Thymus (tissue), 11 donors: ENCODE measurements around the gene KIF26A. TPM values are rescaled to one million over a fixed set of nuclear protein-coding genes. Genes with fewer than 3 reads are reported as not detected.

Experiments used
- DNase-seq, 9 donors: peaks; one replicate each; pipeline ENCODE4 v3.0.0-alpha.2; 2013; ENCODE audit warnings: low spot score in 9 of 9, low read depth in 6 of 9, missing footprints in 1 of 9
- H3K27ac ChIP-seq, 2 donors: one replicate each; pipeline ENCODE4 v1.5.1; 2013; ENCODE audit warnings: control low read depth in 1 of 2, low read depth in 1 of 2, low read length in 1 of 2, mild to moderate bottlenecking in 1 of 2, moderate library complexity in 1 of 2
- H3K27me3 ChIP-seq, 2 donors: one replicate each; pipeline ENCODE4 v1.5.1; 2013; ENCODE audit warnings: low read length in 1 of 2; ENCODE audit not compliant: control insufficient read depth in 2 of 2, insufficient read depth in 1 of 2
- H3K36me3 ChIP-seq, 2 donors: one replicate each; pipeline ENCODE4 v1.5.1; 2013; ENCODE audit warnings: low read length in 1 of 2, mild to moderate bottlenecking in 1 of 2, moderate library complexity in 1 of 2; ENCODE audit not compliant: control insufficient read depth in 2 of 2, insufficient read depth in 2 of 2
- H3K4me1 ChIP-seq, 2 donors: one replicate each; pipeline ENCODE4 v1.5.1; 2013; ENCODE audit warnings: low read length in 2 of 2; ENCODE audit not compliant: control insufficient read depth in 2 of 2, insufficient read depth in 2 of 2
- H3K4me3 ChIP-seq, 2 donors: one replicate each; pipeline ENCODE4 v1.5.1; 2013; ENCODE audit warnings: low read length in 2 of 2, control low read depth in 1 of 2, mild to moderate bottlenecking in 1 of 2
- H3K9me3 ChIP-seq, 2 donors: one replicate each; pipeline ENCODE4 v1.5.1; 2013; ENCODE audit warnings: low read length in 1 of 2, mild to moderate bottlenecking in 1 of 2; ENCODE audit not compliant: control insufficient read depth in 2 of 2, insufficient read depth in 1 of 2
- WGBS: extraction: QIAGEN DNeasy Blood & Tissue Kit; methylation state at CpG from one replicate; pipeline ENCODE4 v1.1.7; 2013; 5-methylcytosine and 5-hydroxymethylcytosine counted together
- polyA plus RNA-seq: library from polyadenylated mRNA; stranded (reverse); fragments of 200-250 nt; gene quantifications from one replicate; pipeline ENCODE4 v1.2.3, GENCODE V29; 2013
- total RNA-seq: library from RNA; stranded (reverse); fragments of 120-200 nt; gene quantifications from one replicate; pipeline ENCODE4 v1.2.4, GENCODE V29; 2013
- donor health status: healthy.

The KIF26A gene
- total and polyA plus RNA-seq, 2 donors = 1.7 TPM

GRCh38 chr14:104158827-104159798 is 20.7 kb downstream of the KIF26A start:
- Histone ChIP-seq H3K36me3 (no peaks in the 10 kb centered on the region), H3K27ac (no peak overlapping the region), H3K27me3 (no peaks in the 10 kb centered on the region), H3K4me1 (no peaks in the 10 kb centered on the region), H3K4me3 (no peak overlapping the region), H3K9me3 (no peaks in the 10 kb centered on the region)
- WGBS = 88% methylated on average over 51 of the region's 51 CpGs
- DNase-seq = no peak

DNA sequence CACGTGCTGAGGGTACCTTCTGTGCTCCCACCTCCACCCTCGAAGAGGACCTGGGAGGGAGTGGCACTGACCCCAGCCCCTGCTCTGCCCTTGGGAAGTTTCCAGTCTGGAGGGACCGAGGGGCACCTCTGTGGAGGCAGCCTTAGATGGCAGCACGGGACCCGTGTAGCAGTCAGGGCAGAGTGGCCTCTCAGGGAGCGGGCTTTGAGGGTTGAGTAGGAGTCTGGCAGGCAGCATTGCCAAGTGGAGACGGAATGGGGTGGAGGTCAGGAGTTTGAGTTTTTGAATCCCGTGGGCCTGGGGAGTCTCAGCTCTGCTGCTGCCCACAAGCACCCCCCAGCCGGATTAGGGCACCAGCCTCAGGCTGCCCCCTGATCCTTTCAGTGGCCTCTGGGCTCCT is 21.6 kb downstream of the KIF26A start:
- no peaks in the 10 kb centered on the region for H3K27me3 ChIP-seq
- peaks cover 0 to 1% of the 10 kb centered on the region in 2 donors for H3K9me3 ChIP-seq
- H3K4me3 ChIP-seq = no peak overlapping the region
- H3K27ac ChIP-seq = no peak overlapping the region
- H3K4me1 ChIP-seq = no peaks in the 10 kb centered on the region
- H3K36me3 ChIP-seq = no peaks in the 10 kb centered on the region
- DNase-seq = no peak
- WGBS = 88% methylated on average over 9 of the region's 9 CpGs

GRCh38 chr14:104161602-104162367 is 23.4 kb downstream of the KIF26A start:
- Histone ChIP-seq H3K4me3 (no peak overlapping the region), H3K36me3 (no peaks in the 10 kb centered on the region), H3K27ac (no peak overlapping the region), H3K4me1 (no peaks in the 10 kb centered on the region), H3K9me3 (peaks cover 0 to 1% of the 10 kb centered on the region in 2 donors), H3K27me3 (no peaks in the 10 kb centered on the region)
- 95% methylated on average over 23 of the region's 23 CpGs for WGBS
- DNase-seq = no peak

DNA sequence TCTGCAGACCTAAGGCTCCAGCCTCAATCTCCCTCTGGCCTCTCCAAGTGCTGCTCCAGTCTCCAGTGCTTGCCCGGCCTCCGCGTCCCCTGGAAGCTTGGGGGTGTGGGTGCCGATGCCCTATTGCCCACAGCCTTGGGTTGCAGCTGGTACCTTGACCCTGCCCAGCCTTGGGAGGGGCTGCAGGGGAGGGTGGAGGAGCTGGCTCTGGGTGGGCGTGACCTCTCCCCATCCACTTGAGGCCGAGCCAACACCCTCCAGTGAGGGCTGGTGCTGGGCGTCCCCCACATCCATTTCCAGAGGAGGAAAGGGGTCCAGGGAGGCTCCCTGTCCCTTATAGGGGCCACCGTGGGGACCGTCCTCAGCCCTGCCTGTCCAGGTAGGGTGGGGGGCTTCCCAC is 24.1 kb downstream of the KIF26A start:
- WGBS = 94% methylated on average over 9 of the region's 9 CpGs
- no peak for DNase-seq
- peaks cover 0 to 1% of the 10 kb centered on the region in 2 donors for H3K9me3 ChIP-seq
- H3K4me3 ChIP-seq = no peak overlapping the region
- no peaks in the 10 kb centered on the region for H3K36me3 ChIP-seq
- H3K4me1 ChIP-seq = no peaks in the 10 kb centered on the region
- no peaks in the 10 kb centered on the region for H3K27me3 ChIP-seq
- H3K27ac ChIP-seq = no peak overlapping the region

DNA sequence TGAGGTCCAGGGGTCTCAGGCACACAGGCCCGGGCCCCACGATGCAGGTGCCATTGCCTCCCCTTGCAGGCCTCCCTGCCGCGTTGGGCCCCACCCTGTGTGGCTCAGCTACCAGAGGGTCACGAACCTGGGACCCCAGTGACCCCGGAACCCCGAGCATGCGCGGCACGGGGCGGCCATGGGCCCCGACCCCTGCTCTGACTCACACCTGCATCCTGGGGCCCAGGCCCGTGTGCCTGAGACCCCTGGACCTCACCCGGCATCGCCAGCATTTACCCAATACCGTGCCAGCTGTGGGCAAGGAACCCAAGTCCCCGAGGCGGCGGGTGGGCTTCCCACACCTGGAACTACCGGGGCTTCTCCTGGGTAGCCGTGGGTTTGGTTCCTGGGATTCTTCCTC is 25.2 kb downstream of the KIF26A start:
- Histone ChIP-seq H3K36me3 (no peaks in the 10 kb centered on the region), H3K27me3 (no peaks in the 10 kb centered on the region), H3K4me3 (no peak overlapping the region), H3K4me1 (no peaks in the 10 kb centered on the region), H3K27ac (no peak overlapping the region), H3K9me3 (peaks cover 0 to 1% of the 10 kb centered on the region in 2 donors)
- 86% methylated on average over 21 of the region's 21 CpGs for WGBS
- DNase-seq = no peak

- H3K27me3 ChIP-seq = no peaks in the 10 kb centered on the region
- H3K27ac ChIP-seq = no peak overlapping the region
- peaks cover 0 to 1% of the 10 kb centered on the region in 2 donors for H3K9me3 ChIP-seq
- no peaks in the 10 kb centered on the region for H3K36me3 ChIP-seq
- 86% methylated on average over 23 of the region's 23 CpGs for WGBS
- no peak overlapping the region for H3K4me3 ChIP-seq
- no peak for DNase-seq
- no peaks in the 10 kb centered on the region for H3K4me1 ChIP-seq
These were observed 25.7 kb downstream of the KIF26A start for GRCh38 chr14:104164041-104164440.

GRCh38 chr14:104164512-104164911 is 26.1 kb downstream of the KIF26A start:
- no peaks in the 10 kb centered on the region for H3K27me3 ChIP-seq
- H3K36me3 ChIP-seq = no peaks in the 10 kb centered on the region
- 83% methylated on average over 9 of the region's 9 CpGs for WGBS
- H3K9me3 ChIP-seq = peaks cover 0 to 1% of the 10 kb centered on the region in 2 donors
- H3K27ac ChIP-seq = no peak overlapping the region
- no peaks in the 10 kb centered on the region for H3K4me1 ChIP-seq
- H3K4me3 ChIP-seq = no peak overlapping the region
- no peak for DNase-seq

GRCh38 chr14:104166698-104167097 is 28.3 kb downstream of the KIF26A start:
- no peak overlapping the region for H3K4me3 ChIP-seq
- H3K27me3 ChIP-seq = no peaks in the 10 kb centered on the region
- no peak for DNase-seq
- no peaks in the 10 kb centered on the region for H3K36me3 ChIP-seq
- peaks cover 0 to 1% of the 10 kb centered on the region in 2 donors for H3K9me3 ChIP-seq
- H3K4me1 ChIP-seq = no peaks in the 10 kb centered on the region
- WGBS = 85% methylated on average over 18 of the region's 18 CpGs
- no peak overlapping the region for H3K27ac ChIP-seq

- H3K4me3 ChIP-seq = no peak overlapping the region
- no peak for DNase-seq
- no peaks in the 10 kb centered on the region for H3K4me1 ChIP-seq
- 96% methylated on average over 15 of the region's 15 CpGs for WGBS
- no peak overlapping the region for H3K27ac ChIP-seq
- no peaks in the 10 kb centered on the region for H3K36me3 ChIP-seq
- peaks cover 0 to 1% of the 10 kb centered on the region in 2 donors for H3K9me3 ChIP-seq
- no peaks in the 10 kb centered on the region for H3K27me3 ChIP-seq
These were observed 30.2 kb downstream of the KIF26A start for GRCh38 chr14:104168603-104169002.
